ENCODE measurements around the gene NEU2. TPM values are rescaled to one million over a fixed set of nuclear protein-coding genes. Genes with fewer than 3 reads are reported as not detected.
"Not testable (repeated sequence)": the region's sequence is repeated elsewhere in the genome, so short reads cannot be mapped to it uniquely, and the experiment has no call there.

Gene NEU2
- total RNA-seq, 1 experiment from 2014 or later: not detected

GRCh38 chr2:233052517-233052916 lies 20.0 kb downstream of the NEU2 start:
- intact Hi-C loops (cut with micrococcal nuclease): loop anchor here (5.0 kb wide), 2 partner anchors 200 to 445 kb away; partner anchors contain the start of gene ATG16L1
- ATAC-seq; RAD21 ChIA-PET (ENCODE audit: low non-redundant PET in 1 of 2, low total read pairs in 2 of 2, uncharacterized antibody in 2 of 2, unreplicated experiment in 2 of 2); H3K79me2 ChIP-seq (ENCODE audit: insufficient read depth, low read length); H3K9ac ChIP-seq (ENCODE audit: low read length); H3K36me3 ChIP-seq (ENCODE audit: control insufficient read depth in 1 of 2, insufficient read depth in 2 of 2, low read length in 2 of 2); POLR2A ChIA-PET; DNase-seq (ENCODE audit: low read depth, low spot score); H3K27me3 ChIP-seq (ENCODE audit: insufficient read depth, low read length); H4K20me1 ChIP-seq (ENCODE audit: insufficient read depth); H3K9me2 ChIP-seq (ENCODE audit: insufficient read depth); H3K4me2 ChIP-seq (ENCODE audit: low read length); H3K4me3 ChIP-seq (replicated peaks in 1 of 2; ENCODE audit: low read depth in 1 of 2, low read length in 2 of 2); H3K9me3 ChIP-seq (ENCODE audit: control insufficient read depth in 1 of 2, insufficient read depth in 1 of 2, low read depth in 1 of 2, low read length in 2 of 2); H3K27ac ChIP-seq (ENCODE audit: low read depth, low read length); H2AFZ ChIP-seq (ENCODE audit: low read depth, low read length, poor library complexity, severe bottlenecking); BruUV-seq (replicated peaks): not testable (repeated sequence)
- CTCF ChIA-PET: interaction anchor here (1.3 to 2.4 kb wide), 4 partner anchors 8 to 199 kb away, joined by 3 to 8 read pairs (median 6); no protein-coding TSS in a partner anchor
- H3K4me1 ChIP-seq (ENCODE audit: control insufficient read depth in 1 of 2, insufficient read depth in 2 of 2, low read length in 2 of 2): peaks cover 2 to 19% of the 10 kb centered on the region in 2 experiments; a peak in 2 of 4 replicates

GRCh38 chr2:233053928-233054784 lies 21.7 kb downstream of the NEU2 start:
- no peaks in the 10 kb centered on the region for H3K36me3 ChIP-seq (ENCODE audit: control insufficient read depth in 1 of 2, insufficient read depth in 2 of 2, low read length in 2 of 2)
- no peak overlapping the region for H3K9ac ChIP-seq (ENCODE audit: low read length)
- H3K4me3 ChIP-seq (replicated peaks in 1 of 2; ENCODE audit: low read depth in 1 of 2, low read length in 2 of 2): no peak overlapping the region
- peak; percentile 98 for ATAC-seq
- no peaks in the 10 kb centered on the region for H3K9me2 ChIP-seq (ENCODE audit: insufficient read depth)
- H3K27ac ChIP-seq (ENCODE audit: low read depth, low read length): no peak overlapping the region
- BruUV-seq (replicated peaks): no TSS peak
- peak; percentile 48 for DNase-seq (ENCODE audit: low read depth, low spot score)
- no peak for TF ChIP-seq POLR2A (IDR thresholded peaks at IDR 0.05; ENCODE audit: borderline replicate concordance, extremely low read depth, insufficient read depth, insufficient read length)
- no peak for TF ChIP-seq CEBPB (IDR thresholded peaks at IDR 0.05; ENCODE audit: low read depth)
- TF ChIP-seq RAD21 (IDR thresholded peaks at IDR 0.05; ENCODE audit: low read depth): peak; percentile 93
- TF ChIP-seq CTCF (IDR thresholded peaks at IDR 0.05 in 2 of 3, conservative IDR thresholded peaks at IDR 0.05 in 1 of 3; ENCODE audit: borderline replicate concordance in 1 of 3, insufficient read depth in 1 of 3, low read depth in 2 of 3, low read length in 2 of 3): peak; percentile 92 to 98 (median 96)
- no peak for TF ChIP-seq ATF3 (IDR thresholded peaks at IDR 0.05)
- H3K4me1 ChIP-seq (ENCODE audit: control insufficient read depth in 1 of 2, insufficient read depth in 2 of 2, low read length in 2 of 2): peaks cover 2 to 16% of the 10 kb centered on the region in 2 experiments; a peak in 2 of 4 replicates
- H2AFZ ChIP-seq (ENCODE audit: low read depth, low read length, poor library complexity, severe bottlenecking): peak overlapping the region; percentile 84
- POLR2A ChIA-PET: interaction anchor here (1.2 kb wide), 1 partner anchor 75 kb away, joined by 3 read pairs; no protein-coding TSS in a partner anchor
- no peaks in the 10 kb centered on the region; the same call in 1 of the 2 replicates for H3K27me3 ChIP-seq (ENCODE audit: insufficient read depth, low read length)
- no peaks in the 10 kb centered on the region for H4K20me1 ChIP-seq (ENCODE audit: insufficient read depth)
- intact Hi-C loops (cut with micrococcal nuclease): loop anchor here (1.0 to 5.0 kb wide), 4 partner anchors 198 to 447 kb away; partner anchors contain the start of gene ATG16L1
- RAD21 ChIA-PET (ENCODE audit: low non-redundant PET in 1 of 2, low total read pairs in 2 of 2, uncharacterized antibody in 2 of 2, unreplicated experiment in 2 of 2): no interaction called here
- CTCF ChIA-PET: interaction anchor here (0.6 to 1.6 kb wide), 10 partner anchors 10 to 833 kb away, joined by 3 to 8 read pairs (median 3); no protein-coding TSS in a partner anchor
- H3K9me3 ChIP-seq (ENCODE audit: control insufficient read depth in 1 of 2, insufficient read depth in 1 of 2, low read depth in 1 of 2, low read length in 2 of 2): no peaks in the 10 kb centered on the region
- peak overlapping the region; percentile 39 for H3K4me2 ChIP-seq (ENCODE audit: low read length)
- H3K79me2 ChIP-seq (ENCODE audit: insufficient read depth, low read length): no peaks in the 10 kb centered on the region

Data from HCT116 (cell line).